GM12892 (cell line): ENCODE data around the gene WDR19.
"Not testable (repeated sequence)": the region's sequence is repeated elsewhere in the genome, so short reads cannot be mapped to it uniquely, and the experiment has no call there.

Source experiments
- DNase-seq: peaks from one replicate; pipeline ENCODE4 v3.0.0; 2011; ENCODE audit not compliant: insufficient read length
- FAIRE-seq: peaks from 2 replicates; lab custom pipeline; 2011; peaks lifted over from hg19 to GRCh38; lab: Jason Lieb, UNC
- POLR2A ChIP-seq: IDR thresholded peaks from 2 replicates; pipeline ENCODE4 v1.6.1; 2011; ENCODE audit warnings: low read depth, low read length, control low read depth
- POLR2AphosphoS5 ChIP-seq: IDR thresholded peaks from 2 replicates; pipeline ENCODE4 v1.6.1; 2011; ENCODE audit warnings: low read depth, low read length, control low read depth
- TAF1 ChIP-seq: IDR thresholded peaks from 2 replicates; pipeline ENCODE4 v1.6.1; 2011; ENCODE audit warnings: low read depth, mild to moderate bottlenecking, control low read depth, low read length, borderline replicate concordance

The WDR19 gene

DNA sequence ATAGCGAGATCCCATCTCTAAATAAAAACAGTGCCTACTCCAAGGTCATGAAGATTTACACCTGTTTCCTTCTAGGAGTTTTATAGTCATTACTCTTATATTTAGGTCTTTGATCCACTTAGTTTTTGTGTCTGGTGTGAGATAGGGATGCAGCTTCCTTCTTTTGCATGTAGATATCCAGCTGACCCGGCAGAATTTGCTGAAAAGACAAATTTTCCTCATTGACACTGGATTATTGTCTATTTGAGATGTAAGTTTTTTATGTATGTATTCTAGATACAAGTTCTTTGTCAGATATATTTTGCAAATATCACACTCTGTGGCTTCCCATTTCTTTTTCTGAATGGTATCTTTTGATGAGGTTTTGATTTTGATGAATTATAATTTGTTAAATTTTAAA, 98.4 kb downstream of the WDR19 start:
- FAIRE-seq = no peak
- TF ChIP-seq TAF1 = no peak
- TF ChIP-seq POLR2A = no peak
- no peak for TF ChIP-seq POLR2AphosphoS5
- DNase-seq = no peak

DNA sequence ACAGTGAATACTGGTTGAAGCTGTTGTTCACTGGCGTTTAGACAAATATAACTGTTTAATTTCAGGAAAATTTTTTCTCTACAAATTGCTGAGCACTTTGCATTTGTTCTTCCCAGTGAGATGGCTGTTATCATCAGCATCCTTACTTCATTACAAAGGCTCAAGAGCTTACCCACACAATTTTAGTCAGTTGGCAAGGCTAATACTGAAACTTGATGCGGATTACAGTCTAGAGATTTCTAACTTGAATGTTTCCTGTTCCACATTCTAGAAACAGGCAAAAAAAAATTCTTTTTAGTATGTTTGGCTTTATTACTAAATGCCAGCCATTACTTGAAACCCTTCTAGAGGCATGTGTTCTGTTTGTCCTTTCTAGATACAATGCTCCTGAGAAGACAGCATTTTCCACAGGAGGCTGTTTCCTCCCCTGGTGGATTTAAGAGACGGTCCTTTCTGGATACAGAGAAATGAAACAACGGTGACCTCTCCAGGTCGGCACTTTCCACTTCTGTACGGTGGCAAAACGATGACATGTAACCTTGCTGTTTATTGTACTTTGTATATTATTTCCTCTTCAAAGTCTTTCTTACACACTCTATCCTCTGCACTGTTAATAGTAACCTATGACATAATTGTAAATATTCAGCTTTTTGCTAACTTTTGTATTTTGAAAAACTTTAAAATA, 102.9 kb downstream of the WDR19 start:
- no peak for TF ChIP-seq POLR2AphosphoS5
- TF ChIP-seq POLR2A = no peak
- no peak for TF ChIP-seq TAF1
- DNase-seq (no peak), FAIRE-seq (no peak)

DNA sequence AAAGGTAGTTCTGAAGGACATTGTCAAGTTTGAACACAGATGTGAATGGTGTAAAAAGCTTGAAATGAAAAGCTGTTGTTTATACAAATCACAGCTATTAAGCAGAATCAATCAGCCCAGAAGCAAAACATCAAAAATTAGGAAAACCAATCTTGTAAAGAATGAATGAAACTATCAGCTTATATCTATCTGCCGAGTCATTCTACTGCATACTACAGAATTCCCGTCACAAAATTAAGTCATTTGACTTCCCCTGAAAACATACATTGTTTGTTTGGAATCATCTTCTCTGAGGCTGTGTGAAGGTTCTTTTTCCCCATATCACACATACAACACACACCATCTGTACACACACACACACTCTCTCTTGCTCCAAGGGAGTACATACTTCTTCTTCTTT, 103.5 kb downstream of the WDR19 start:
- TF ChIP-seq POLR2AphosphoS5 (no peak), TAF1 (no peak), POLR2A (no peak)
- FAIRE-seq = no peak

DNA sequence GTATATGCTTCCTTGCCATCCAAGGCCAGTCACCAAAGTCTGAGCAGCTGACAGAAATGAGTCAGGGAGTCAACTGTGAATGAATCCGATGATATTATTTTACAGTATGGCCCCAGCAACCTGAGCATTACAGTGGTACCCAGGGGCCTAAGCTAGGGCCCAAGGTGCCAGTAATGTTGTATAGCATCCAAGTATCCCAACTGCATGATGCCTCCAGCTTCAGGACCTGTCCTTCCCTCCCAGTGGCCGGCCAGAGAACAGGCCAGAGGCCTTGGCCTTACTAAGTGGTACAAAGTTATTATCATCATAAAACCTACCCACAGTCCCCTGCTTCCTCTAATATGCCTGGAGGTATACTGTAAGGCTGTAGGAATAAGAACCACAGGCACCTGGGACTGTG, 103.9 kb downstream of the WDR19 start:
- TF ChIP-seq POLR2AphosphoS5 (no peak), POLR2A (no peak), TAF1 (no peak)
- no peak for FAIRE-seq
- DNase-seq = no peak

More for the DNA sequence above, 103.5 kb downstream of the WDR19 start:
- no peak for DNase-seq

DNA sequence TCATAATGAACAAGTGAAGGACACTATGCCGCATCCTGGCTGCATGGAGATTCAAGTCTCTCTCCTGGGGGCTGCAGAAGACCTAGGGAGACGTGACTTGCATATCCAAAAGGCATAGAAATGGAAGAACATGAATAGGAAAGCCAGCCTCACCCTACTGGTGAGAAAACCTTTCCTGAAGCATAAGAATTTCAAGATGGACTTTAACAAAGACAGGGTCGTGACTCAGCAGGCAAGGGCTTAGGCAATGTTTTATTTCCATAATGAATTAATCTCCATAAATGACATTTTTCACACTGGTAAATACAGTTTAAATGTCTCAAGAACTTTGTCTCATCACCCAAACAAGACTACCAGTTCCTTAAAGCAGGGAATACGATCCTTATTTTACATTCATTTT, 104.9 kb downstream of the WDR19 start:
- no peak for FAIRE-seq
- TF ChIP-seq TAF1 (no peak), POLR2A (no peak), POLR2AphosphoS5 (no peak)
- DNase-seq = no peak

DNA sequence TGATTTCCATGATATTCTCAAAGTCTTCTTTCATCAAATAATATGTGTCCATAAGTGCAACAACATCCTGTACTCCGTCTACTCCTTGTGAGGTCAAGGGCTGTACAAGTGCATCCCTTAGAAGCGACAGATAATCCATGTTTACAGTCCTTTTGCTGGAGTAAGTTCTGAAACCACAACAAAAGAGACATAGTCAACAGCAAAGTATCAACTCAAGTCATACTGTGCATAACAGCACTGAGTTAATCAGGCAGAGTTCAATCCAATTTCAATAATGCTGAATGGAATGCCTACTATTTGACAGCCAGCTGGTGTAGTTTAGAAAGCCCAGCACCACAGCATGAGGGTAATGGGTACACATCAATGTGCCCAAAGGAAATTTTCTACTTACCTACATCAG, 109.4 kb downstream of the WDR19 start:
- FAIRE-seq (no peak), DNase-seq (no peak)
- TF ChIP-seq TAF1 (no peak), POLR2AphosphoS5 (no peak), POLR2A (no peak)

DNA sequence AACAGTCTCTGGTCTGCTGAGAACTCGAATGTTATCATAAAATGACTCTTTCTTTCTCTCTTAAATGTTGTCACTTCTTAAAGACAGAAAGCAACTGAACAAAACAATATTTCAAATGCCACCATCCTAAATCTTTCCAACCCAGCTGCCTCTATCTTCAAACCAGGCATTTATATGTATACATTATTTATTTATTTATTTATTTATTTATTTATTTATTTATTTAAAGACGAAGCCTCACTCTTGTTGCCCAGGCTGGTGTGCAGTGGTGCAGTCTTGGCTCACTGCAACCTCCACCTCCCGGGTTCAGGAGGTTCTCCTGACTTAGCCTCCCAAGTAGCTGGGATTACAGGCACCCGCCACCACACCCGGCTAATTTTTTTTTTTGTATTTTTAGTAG, 110.1 kb downstream of the WDR19 start:
- not testable (repeated sequence) for DNase-seq, FAIRE-seq

DNA sequence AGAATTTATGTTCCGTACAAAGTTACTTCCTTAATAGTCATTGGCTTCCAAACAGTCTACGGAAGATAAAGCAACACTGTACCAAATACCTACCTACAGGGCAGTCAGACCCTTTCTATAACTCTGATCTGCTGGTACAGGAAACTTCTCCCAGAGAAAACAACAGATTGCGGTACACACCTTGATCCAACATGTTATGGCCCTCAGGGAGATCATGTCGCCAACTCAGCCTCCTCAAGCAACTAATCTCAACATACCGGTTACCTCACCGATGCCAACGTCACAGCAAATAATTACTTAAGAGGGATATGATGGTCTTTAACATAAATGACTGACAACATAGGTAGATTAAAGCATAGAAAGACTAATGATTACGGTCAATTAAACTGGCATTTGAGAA, 113.5 kb downstream of the WDR19 start:
- DNase-seq (no peak), FAIRE-seq (peak; percentile 40)
- TF ChIP-seq POLR2A (no peak), POLR2AphosphoS5 (no peak), TAF1 (no peak)

DNA sequence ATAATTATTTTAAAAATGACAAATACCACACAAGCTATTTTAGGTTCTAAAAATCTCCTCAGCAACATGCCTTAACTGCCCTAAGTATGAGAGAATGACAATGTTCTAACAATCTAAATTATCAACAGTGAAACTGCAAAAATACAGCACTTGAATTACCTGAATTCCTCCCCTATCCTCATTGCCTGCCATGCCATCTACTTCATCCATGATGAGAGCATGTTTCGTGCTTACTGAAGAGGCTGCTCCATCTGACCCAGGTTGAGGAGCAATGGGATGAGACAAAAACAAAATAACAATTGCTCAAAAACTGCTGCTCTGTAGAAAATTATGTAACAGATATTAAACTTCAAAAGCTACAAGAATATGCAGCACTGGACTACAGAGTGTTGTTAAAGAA, 120.6 kb downstream of the WDR19 start:
- FAIRE-seq (no peak), DNase-seq (no peak)
- TF ChIP-seq POLR2A (no peak), TAF1 (no peak), POLR2AphosphoS5 (no peak)

DNA sequence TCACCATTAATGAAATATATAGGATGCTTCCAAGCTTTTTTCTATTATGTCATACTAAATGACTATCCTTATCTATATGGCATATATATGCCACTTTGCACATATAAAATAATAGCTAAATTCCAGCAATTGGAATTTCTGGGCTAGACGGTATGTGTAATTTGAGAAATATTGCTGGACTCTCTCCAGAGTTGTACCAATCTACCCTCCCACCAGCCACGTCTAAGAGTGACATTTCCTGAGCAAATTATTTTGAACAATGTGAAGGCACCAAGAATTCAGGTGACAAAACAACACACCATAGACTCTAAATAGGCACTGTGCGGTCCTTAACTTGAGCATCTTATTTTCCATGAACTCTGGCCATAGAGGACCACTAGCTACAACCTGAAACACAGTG, 121.5 kb downstream of the WDR19 start:
- no peak for TF ChIP-seq TAF1
- no peak for FAIRE-seq
- DNase-seq = no peak

DNA sequence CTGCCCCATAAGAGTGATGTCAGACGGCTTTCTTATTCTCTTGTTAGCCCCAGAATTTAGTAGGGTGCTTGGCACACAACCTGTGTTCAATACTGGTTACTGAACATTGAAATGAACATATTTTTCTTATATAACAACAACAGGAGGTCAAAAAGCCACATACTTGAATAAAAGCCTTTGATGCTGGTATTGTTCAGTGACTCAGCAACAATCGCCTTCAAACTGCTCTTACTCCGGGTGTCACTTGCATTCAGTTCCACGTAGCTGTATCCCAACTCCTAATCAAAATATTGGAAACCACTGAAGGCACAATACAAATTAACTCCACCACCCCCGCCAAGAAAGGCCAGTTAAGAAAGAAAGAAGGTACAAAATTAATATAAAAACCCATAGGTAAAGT, 122.3 kb downstream of the WDR19 start:
- FAIRE-seq (no peak), DNase-seq (no peak)
- no peak for TF ChIP-seq POLR2AphosphoS5

DNA sequence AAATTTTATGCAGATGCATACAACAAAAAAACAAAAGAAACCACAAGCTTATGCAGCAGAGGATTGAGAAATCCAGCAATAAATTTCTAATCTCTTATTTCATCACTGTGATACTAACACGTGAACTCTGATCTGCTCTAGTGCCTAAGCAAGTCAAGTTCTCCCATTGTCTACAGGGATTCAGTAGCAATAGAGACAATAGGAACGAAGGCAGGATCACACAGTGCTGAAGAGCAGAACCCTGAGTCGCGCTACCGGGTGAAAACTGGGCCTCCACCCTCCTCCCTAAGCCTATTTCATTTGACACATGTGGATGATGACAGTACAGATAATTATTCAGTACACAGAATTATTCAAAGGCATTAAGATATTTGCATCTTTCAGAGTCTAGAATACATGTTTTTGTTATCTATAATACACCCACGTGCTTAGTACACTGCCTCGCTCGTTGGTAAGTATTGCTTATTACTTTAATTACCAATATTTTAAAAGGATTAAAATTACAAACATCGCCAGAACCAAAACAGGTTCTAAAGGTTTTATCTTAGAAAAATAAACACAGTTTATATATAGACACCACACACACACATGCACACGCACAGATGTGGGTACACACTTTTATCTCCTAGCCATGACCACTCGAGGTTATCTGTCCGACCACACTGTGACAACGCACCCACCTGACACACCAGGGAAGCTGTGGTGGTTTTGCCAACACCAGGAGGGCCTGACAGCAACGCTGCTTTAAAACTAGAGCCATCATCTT, 123.8 kb downstream of the WDR19 start:
- FAIRE-seq (no peak), DNase-seq (no peak)
- TF ChIP-seq POLR2A (no peak), POLR2AphosphoS5 (no peak), TAF1 (no peak)
